Vagina (tissue), 2 donors: Measurements from ENCODE around the gene DUSP22.

ENCODE experiments used
- CTCF ChIP-seq, 3 experiments: fragments of 450-650 bp in 2 of 3; fragments of 200-600 bp in 1 of 3; sonication (generic) in 1 of 3; IDR thresholded peaks; one replicate each; pipeline ENCODE4 v1.5.1; 2017 to 2019; ENCODE audit warnings: antibody characterized with exemption in 3 of 3, mild to moderate bottlenecking in 2 of 3, moderate library complexity in 2 of 3
- POLR2A ChIP-seq, 2 donors: fragments of 450-650 bp; IDR thresholded peaks; one replicate each; pipeline ENCODE4 v1.6.1; 2017; ENCODE audit warnings: antibody characterized with exemption in 2 of 2, mild to moderate bottlenecking in 2 of 2, moderate library complexity in 2 of 2

GRCh38 chr6:393391-394221 lies 101.3 kb downstream of the DUSP22 start:
- TF ChIP-seq CTCF (IDR thresholded peaks at IDR 0.05) (no peak), POLR2A (IDR thresholded peaks at IDR 0.05) (no peak)
